HCEC 1CT (cell line): ENCODE measurements around the gene MAP3K5.
A peak's percentile ranks its signal among the peaks of the same experiment; 100 is the strongest.

Experiments used
- DNase-seq: peaks from one replicate; pipeline ENCODE4 v3.0.0-alpha.2; 2017

The MAP3K5 gene

GRCh38 chr6:136526937-136527336 is 265.3 kb downstream of the MAP3K5 start:
- DNase-seq, result no peak

- peak; percentile 56 for DNase-seq
Observed at GRCh38 chr6:136526196-136526930, 265.9 kb downstream of the MAP3K5 start.

- DNase-seq, result no peak
Observed at GRCh38 chr6:136525586-136526195, 266.6 kb downstream of the MAP3K5 start.

DNA sequence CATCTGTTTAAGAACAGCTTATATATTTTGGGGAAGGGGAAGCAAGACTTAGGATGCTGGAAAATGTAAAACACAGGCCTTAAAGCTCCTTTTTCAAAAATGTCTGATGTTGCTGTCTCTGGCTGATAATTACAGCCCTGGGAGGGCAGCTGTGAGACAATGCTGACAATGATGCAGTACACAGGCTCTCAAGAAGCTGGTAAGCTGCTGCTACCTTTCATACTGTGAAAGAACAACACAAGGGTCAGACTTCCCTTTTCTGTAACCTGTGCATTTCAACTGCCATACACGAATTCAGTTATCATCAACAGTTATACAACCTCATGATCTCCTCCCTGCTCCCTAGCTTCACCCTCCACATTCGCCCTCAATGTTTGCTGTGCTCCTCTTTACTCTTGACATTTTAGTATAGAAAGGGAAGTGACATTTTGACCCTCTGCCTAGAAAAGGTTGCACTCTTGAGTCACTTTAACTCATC is 267.3 kb downstream of the MAP3K5 start:
- no peak for DNase-seq

GRCh38 chr6:136524339-136524935 is 267.8 kb downstream of the MAP3K5 start:
- no peak for DNase-seq

- DNase-seq, result no peak
Observed at GRCh38 chr6:136523196-136523595, 269.1 kb downstream of the MAP3K5 start.

DNA sequence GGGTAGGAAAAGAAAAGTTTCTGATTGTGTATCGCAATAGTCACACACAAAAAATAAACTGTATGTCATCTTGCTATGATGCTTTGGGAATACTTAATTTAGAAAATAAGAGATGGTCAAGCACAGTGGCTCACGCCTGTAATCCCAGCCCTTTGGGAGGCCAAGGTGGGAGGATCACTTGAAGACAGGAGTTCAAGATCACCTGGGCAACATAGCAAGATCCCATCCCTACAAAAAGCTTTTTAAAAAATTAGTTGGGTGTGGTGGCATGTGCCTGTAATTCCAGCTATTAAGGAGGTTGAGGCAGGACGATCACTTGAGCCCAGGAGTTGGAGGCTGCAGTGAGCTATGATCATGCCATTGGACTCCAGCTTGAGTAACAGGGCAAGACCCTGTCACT is 269.6 kb downstream of the MAP3K5 start:
- DNase-seq, result no peak

- no peak for DNase-seq
Observed at GRCh38 chr6:136521911-136522310, 270.4 kb downstream of the MAP3K5 start.

DNA sequence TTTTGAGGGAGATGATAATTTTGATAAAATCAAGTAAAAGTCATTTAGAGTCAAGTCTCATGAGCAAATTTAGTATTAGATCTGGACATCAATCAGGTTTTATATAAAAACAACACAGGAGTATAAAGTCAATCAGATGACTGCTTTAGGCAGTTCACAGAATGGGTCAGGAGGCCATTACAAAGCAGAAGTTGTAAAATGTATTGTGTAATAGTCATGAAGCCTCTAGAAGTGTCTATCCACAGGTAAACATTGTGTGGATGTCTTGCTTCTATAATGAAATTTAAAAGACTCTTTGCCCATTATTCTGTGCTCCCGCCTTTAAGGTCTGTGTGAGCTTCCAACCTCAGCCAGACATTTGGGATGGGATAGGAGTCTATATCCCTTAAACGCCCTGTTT is 270.9 kb downstream of the MAP3K5 start:
- no peak for DNase-seq

- DNase-seq, result no peak
Observed at GRCh38 chr6:136520517-136520916, 271.8 kb downstream of the MAP3K5 start.

DNA sequence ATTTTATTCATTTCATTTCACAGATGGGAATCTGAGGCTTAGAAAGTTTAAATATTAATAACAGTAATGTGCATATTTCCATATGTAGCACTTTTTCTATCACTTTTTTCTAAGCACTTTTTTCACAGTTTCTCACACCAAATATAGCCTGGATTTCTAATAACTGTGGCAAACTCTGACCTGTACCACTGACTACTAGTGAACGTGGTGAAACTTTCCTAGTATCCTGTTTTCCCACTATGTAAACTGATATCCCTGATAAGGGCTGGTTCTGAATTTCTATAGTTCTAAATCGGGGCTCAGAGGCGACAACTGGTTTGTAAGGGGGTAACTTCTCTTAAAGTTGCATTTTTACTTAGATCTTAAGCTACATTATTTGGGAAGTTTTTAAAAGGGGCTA is 274.7 kb downstream of the MAP3K5 start:
- no peak for DNase-seq

- DNase-seq, result no peak
Observed at GRCh38 chr6:136517002-136517401, 275.3 kb downstream of the MAP3K5 start.

GRCh38 chr6:136514591-136514990 is 277.7 kb downstream of the MAP3K5 start:
- DNase-seq, result no peak

DNA sequence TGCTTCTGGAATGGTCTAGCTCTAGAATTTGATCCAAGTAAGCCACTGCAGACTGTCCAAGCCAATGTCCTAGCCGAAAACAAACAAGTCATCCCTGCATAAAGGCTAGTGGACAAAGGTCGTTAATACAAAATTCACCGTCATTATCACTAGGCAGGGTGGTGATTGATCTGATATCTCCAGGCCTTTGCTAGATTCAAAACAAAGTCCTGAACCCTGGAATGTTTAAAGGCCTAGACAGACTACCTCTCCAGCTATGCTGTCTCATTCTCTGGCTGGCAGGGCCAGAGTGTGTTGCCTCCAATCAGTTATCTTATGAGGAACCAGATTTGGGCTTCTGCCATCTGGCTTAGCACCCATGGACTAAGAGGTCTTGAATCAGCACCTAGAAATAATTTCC is 280.4 kb downstream of the MAP3K5 start:
- no peak for DNase-seq

DNA sequence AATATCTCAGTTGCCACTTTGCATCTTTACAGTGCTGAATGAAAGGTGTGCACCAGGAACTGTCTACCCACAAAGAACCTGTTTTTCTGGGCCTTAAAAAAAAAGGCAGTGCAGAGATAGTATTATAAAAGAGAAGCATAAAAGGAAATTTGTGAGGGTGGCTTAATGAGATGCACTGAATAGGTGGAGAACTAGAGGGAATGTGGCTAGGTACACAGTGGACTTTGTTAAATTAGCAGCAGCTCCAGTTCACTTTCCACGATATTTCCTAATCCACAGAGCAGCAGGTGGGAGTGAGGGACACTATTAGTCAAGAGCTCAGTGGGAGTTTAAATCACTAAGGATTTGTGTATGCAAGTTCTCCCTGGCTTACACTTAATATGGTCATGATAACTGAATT is 280.9 kb downstream of the MAP3K5 start:
- DNase-seq, result no peak

- no peak for DNase-seq
Observed at GRCh38 chr6:136510782-136511181, 281.5 kb downstream of the MAP3K5 start.

DNA sequence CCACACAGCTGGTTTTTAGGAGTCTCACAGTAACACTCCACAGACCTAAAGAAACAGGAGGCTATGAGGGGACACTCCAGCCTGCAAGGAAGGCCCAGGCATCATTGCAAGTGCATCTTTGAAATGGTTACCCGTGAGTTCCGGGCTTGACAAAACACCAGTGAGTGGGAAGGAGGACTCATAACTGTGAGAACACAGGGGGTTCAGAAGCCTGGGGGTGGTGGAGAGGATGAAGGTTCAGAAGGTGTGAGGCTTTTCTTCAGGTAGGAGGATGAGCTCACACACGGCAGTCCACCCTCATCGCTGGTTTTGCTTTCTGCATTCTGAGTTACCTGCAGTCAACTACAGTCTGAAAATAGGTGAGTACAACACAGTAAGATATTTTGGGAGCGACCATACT is 282.0 kb downstream of the MAP3K5 start:
- DNase-seq, result no peak

GRCh38 chr6:136508725-136509392 is 283.4 kb downstream of the MAP3K5 start:
- no peak for DNase-seq
